ENCODE measurements around the gene CEL. TPM values are rescaled to one million over a fixed set of nuclear protein-coding genes. Genes with fewer than 3 reads are reported as not detected.

The CEL gene
- total and polyA plus RNA-seq, 2 donors from 2014 or later, result 1.0 to 16.7 TPM

GRCh38 chr9:133046196-133046899 is 15.4 kb upstream of the CEL start:
- TF ChIP-seq CTCF (IDR thresholded peaks at IDR 0.05; ENCODE audit: borderline replicate concordance, extremely low read depth, insufficient read depth), result no peak
- intact Hi-C loops (cut with DNase I), result no loop called here

GRCh38 chr9:133046900-133047295 is 14.9 kb upstream of the CEL start:
- Histone ChIP-seq H3K9me3 (ENCODE audit: control insufficient read depth in 2 of 3, insufficient read depth in 1 of 3, low read length in 3 of 3) (no peaks in the 10 kb centered on the region), H3K9ac (ENCODE audit: low read length in 3 of 3) (no peak overlapping the region), H3K27me3 (ENCODE audit: control insufficient read depth, insufficient read depth, low read length) (no peaks in the 10 kb centered on the region), H3K27ac (ENCODE audit: low read depth in 2 of 2, low read length in 2 of 2) (no peak overlapping the region), H3K36me3 (ENCODE audit: control insufficient read depth in 2 of 3, insufficient read depth in 3 of 3, low read length in 3 of 3) (peaks cover 0 to 43% (median 40%) of the 10 kb centered on the region in 3 donors), H3K4me1 (ENCODE audit: control insufficient read depth in 2 of 3, insufficient read depth in 2 of 3, low read depth in 1 of 3, low read length in 3 of 3) (no peaks in the 10 kb centered on the region), H3K4me3 (ENCODE audit: low read length in 3 of 3) (no peak overlapping the region)
- DNase-seq (no peak), FAIRE-seq (no peak)
- intact Hi-C loops (cut with DNase I), result no loop called here
- TF ChIP-seq CTCF (IDR thresholded peaks at IDR 0.05; ENCODE audit: borderline replicate concordance, extremely low read depth, insufficient read depth), result no peak

More at GRCh38 chr9:133046196-133046899, 15.4 kb upstream of the CEL start:
- no peaks in the 10 kb centered on the region for H3K9me3 ChIP-seq (ENCODE audit: control insufficient read depth in 2 of 3, insufficient read depth in 1 of 3, low read length in 3 of 3)
- H3K27ac ChIP-seq (ENCODE audit: low read depth in 2 of 2, low read length in 2 of 2), result no peak overlapping the region
- peaks cover 0 to 42% (median 34%) of the 10 kb centered on the region in 3 donors for H3K36me3 ChIP-seq (ENCODE audit: control insufficient read depth in 2 of 3, insufficient read depth in 3 of 3, low read length in 3 of 3)
- H3K4me1 ChIP-seq (ENCODE audit: control insufficient read depth in 2 of 3, insufficient read depth in 2 of 3, low read depth in 1 of 3, low read length in 3 of 3), result no peaks in the 10 kb centered on the region
- no peak overlapping the region for H3K4me3 ChIP-seq (ENCODE audit: low read length in 3 of 3)
- FAIRE-seq (no peak), DNase-seq (no peak)
- no peaks in the 10 kb centered on the region for H3K27me3 ChIP-seq (ENCODE audit: control insufficient read depth, insufficient read depth, low read length)
- no peak overlapping the region for H3K9ac ChIP-seq (ENCODE audit: low read length in 3 of 3)

GRCh38 chr9:133048595-133048994 is 13.2 kb upstream of the CEL start:
- Histone ChIP-seq H3K36me3 (ENCODE audit: control insufficient read depth in 2 of 3, insufficient read depth in 3 of 3, low read length in 3 of 3) (peaks cover 0 to 35% (median 31%) of the 10 kb centered on the region in 3 donors), H3K9ac (ENCODE audit: low read length in 3 of 3) (no peak overlapping the region), H3K4me1 (ENCODE audit: control insufficient read depth in 2 of 3, insufficient read depth in 2 of 3, low read depth in 1 of 3, low read length in 3 of 3) (no peaks in the 10 kb centered on the region), H3K27ac (ENCODE audit: low read depth in 2 of 2, low read length in 2 of 2) (no peak overlapping the region), H3K27me3 (ENCODE audit: control insufficient read depth, insufficient read depth, low read length) (no peaks in the 10 kb centered on the region), H3K9me3 (ENCODE audit: control insufficient read depth in 2 of 3, insufficient read depth in 1 of 3, low read length in 3 of 3) (no peaks in the 10 kb centered on the region), H3K4me3 (ENCODE audit: low read length in 3 of 3) (no peak overlapping the region)
- intact Hi-C loops (cut with DNase I), result no loop called here
- TF ChIP-seq CTCF (IDR thresholded peaks at IDR 0.05; ENCODE audit: borderline replicate concordance, extremely low read depth, insufficient read depth), result peak; percentile 16
- no peak for FAIRE-seq
- DNase-seq, result no peak
